Stromal cell of bone marrow (primary cell): Measurements from ENCODE around the gene BAHCC1.

Source experiments
- DNase-seq: peaks from one replicate; pipeline ENCODE4 v3.0.0-alpha.2; 2012; ENCODE audit warnings: low read depth

The BAHCC1 gene

GRCh38 chr17:81427173-81428120, 32.2 kb downstream of the BAHCC1 start:
- no peak for DNase-seq

GRCh38 chr17:81428121-81428515, 32.9 kb downstream of the BAHCC1 start:
- DNase-seq, result no peak

- no peak for DNase-seq
Measured at GRCh38 chr17:81428516-81428915, 33.3 kb downstream of the BAHCC1 start.

GRCh38 chr17:81428948-81429774, 33.9 kb downstream of the BAHCC1 start:
- no peak for DNase-seq

GRCh38 chr17:81429821-81430551, 34.7 kb downstream of the BAHCC1 start:
- no peak for DNase-seq

GRCh38 chr17:81431545-81432482, 36.6 kb downstream of the BAHCC1 start:
- no peak for DNase-seq

GRCh38 chr17:81432941-81433340, 37.7 kb downstream of the BAHCC1 start:
- DNase-seq, result no peak

- no peak for DNase-seq
Measured at GRCh38 chr17:81433656-81434055, 38.4 kb downstream of the BAHCC1 start.

- no peak for DNase-seq
Measured at GRCh38 chr17:81434072-81434471, 38.8 kb downstream of the BAHCC1 start.

GRCh38 chr17:81434681-81435417, 39.6 kb downstream of the BAHCC1 start:
- no peak for DNase-seq

- DNase-seq, result no peak
Measured at GRCh38 chr17:81435652-81436293, 40.5 kb downstream of the BAHCC1 start.

- no peak for DNase-seq
Measured at GRCh38 chr17:81436294-81436849, 41.1 kb downstream of the BAHCC1 start.

GRCh38 chr17:81437191-81437651, 42.0 kb downstream of the BAHCC1 start:
- no peak for DNase-seq

- DNase-seq, result no peak
Measured at GRCh38 chr17:81438007-81438659, 42.9 kb downstream of the BAHCC1 start.

- DNase-seq, result no peak
Measured at GRCh38 chr17:81438688-81439087, 43.4 kb downstream of the BAHCC1 start.

GRCh38 chr17:81440051-81440471, 44.8 kb downstream of the BAHCC1 start:
- no peak for DNase-seq

- no peak for DNase-seq
Measured at GRCh38 chr17:81440511-81441244, 45.4 kb downstream of the BAHCC1 start.

GRCh38 chr17:81442791-81443190, 47.5 kb downstream of the BAHCC1 start:
- no peak for DNase-seq
